Naive B cell (primary cell): ENCODE measurements around the gene TBC1D24. TPM values are rescaled to one million over a fixed set of nuclear protein-coding genes. Genes with fewer than 3 reads are reported as not detected.

Experiments used
- ATAC-seq, 2 donors: fragments of 150-1000 bp; cut with Tn5 transposase; 2 replicates each; pipeline ENCODE4 v1.10.0; 2021; ENCODE audit warnings: low read depth in 2 of 2, mild to moderate bottlenecking in 2 of 2, moderate library complexity in 2 of 2
- DNase-seq: peaks from one replicate; pipeline ENCODE4 v3.0.0; 2022
- H3K27ac Mint-ChIP-seq, 6 donors: one replicate each; pipeline ENCODE4 v1.8.0; 2020 to 2022; ENCODE audit warnings: mild to moderate bottlenecking in 6 of 6, mixed read lengths in 6 of 6, moderate library complexity in 5 of 6, inconsistent platforms in 2 of 6
- H3K27me3 Mint-ChIP-seq, 3 donors: one replicate each; pipeline ENCODE4 v1.8.0; 2021 to 2022; ENCODE audit warnings: mixed read lengths in 3 of 3, mild to moderate bottlenecking in 1 of 3
- H3K36me3 Mint-ChIP-seq, 2 donors: one replicate each; pipeline ENCODE4 v1.8.0; 2020 to 2022; ENCODE audit warnings: mixed read lengths in 2 of 2, inconsistent platforms in 1 of 2, mild to moderate bottlenecking in 1 of 2
- H3K4me1 Mint-ChIP-seq, 3 donors: one replicate each; pipeline ENCODE4 v1.8.0; 2020 to 2022; ENCODE audit warnings: mixed read lengths in 3 of 3, inconsistent platforms in 1 of 3, mild to moderate bottlenecking in 1 of 3, moderate library complexity in 1 of 3
- H3K4me3 Mint-ChIP-seq, 8 donors: one replicate each; pipeline ENCODE4 v1.8.0; 2020 to 2022; ENCODE audit warnings: mild to moderate bottlenecking in 8 of 8, mixed read lengths in 8 of 8, moderate library complexity in 8 of 8, inconsistent platforms in 2 of 8
- H3K9me3 Mint-ChIP-seq, 7 donors: one replicate each; pipeline ENCODE4 v1.8.0; 2020 to 2022; ENCODE audit warnings: mixed read lengths in 7 of 7, mild to moderate bottlenecking in 5 of 7, inconsistent platforms in 2 of 7, moderate library complexity in 1 of 7
- polyA plus RNA-seq, 6 donors: library from polyadenylated mRNA; unstranded; fragments of 300-500 nt; fragmentation: Illumina TruSeq; gene quantifications; one replicate each; pipeline ENCODE4 v1.2.3, GENCODE V29; 2021; ENCODE audit warnings: low read depth in 6 of 6

The TBC1D24 gene
- polyA plus RNA-seq, 6 donors from 2014 or later, result 0.22 to 3.3 (median 2.5) TPM

GRCh38 chr16:2517954-2518605 is 43.2 kb downstream of the TBC1D24 start:
- ATAC-seq (no peak), DNase-seq (no peak)
- Mint-ChIP-seq H3K27ac (peak overlapping the region; percentile 30 to 99 (median 85)), H3K4me3 (peak overlapping the region in 6 of 8 donors; percentile 53 to 99 (median 84)), H3K36me3 (peaks cover 0 to 9% of the 10 kb centered on the region in 2 donors), H3K4me1 (peaks cover 51 to 72% (median 66%) of the 10 kb centered on the region in 3 donors), H3K27me3 (no peaks in the 10 kb centered on the region), H3K9me3 (peaks cover 0 to 3% (median 0%) of the 10 kb centered on the region in 7 donors)

- no peaks in the 10 kb centered on the region for H3K27me3 Mint-ChIP-seq
- peak overlapping the region; percentile 66 to 99 (median 88) for H3K4me3 Mint-ChIP-seq
These were observed 44.1 kb downstream of the TBC1D24 start for GRCh38 chr16:2518823-2519710.

GRCh38 chr16:2519711-2520080 is 44.8 kb downstream of the TBC1D24 start:
- Mint-ChIP-seq H3K27me3 (no peaks in the 10 kb centered on the region), H3K9me3 (peaks cover 0 to 3% (median 0%) of the 10 kb centered on the region in 7 donors), H3K4me3 (peak overlapping the region; percentile 77 to 99 (median 88)), H3K4me1 (peaks cover 61 to 77% (median 73%) of the 10 kb centered on the region in 3 donors), H3K36me3 (peaks cover 5 to 20% of the 10 kb centered on the region in 2 donors), H3K27ac (peak overlapping the region; percentile 97 to 99 (median 99))
- ATAC-seq, result no peak
- DNase-seq, result no peak

More at GRCh38 chr16:2518823-2519710, 44.1 kb downstream of the TBC1D24 start:
- peaks cover 56 to 74% (median 69%) of the 10 kb centered on the region in 3 donors for H3K4me1 Mint-ChIP-seq
- DNase-seq (no peak), ATAC-seq (no peak)
- H3K9me3 Mint-ChIP-seq, result peaks cover 0 to 3% (median 0%) of the 10 kb centered on the region in 7 donors
- H3K27ac Mint-ChIP-seq, result peak overlapping the region; percentile 97 to 99 (median 99)
- H3K36me3 Mint-ChIP-seq, result peaks cover 0 to 13% of the 10 kb centered on the region in 2 donors

GRCh38 chr16:2520097-2520783 is 45.3 kb downstream of the TBC1D24 start, which contains the start of gene AMDHD2:
TSS of gene AMDHD2 (plus strand) at chr16:2520371. CDS start at chr16:2520459, 88 bp downstream.
- ATAC-seq (peak; percentile 60 to 64), DNase-seq (peak; percentile 85)
- H3K27me3 Mint-ChIP-seq, result no peaks in the 10 kb centered on the region
- H3K36me3 Mint-ChIP-seq, result peaks cover 7 to 20% of the 10 kb centered on the region in 2 donors
- peak within 1 kb of the TSS; percentile 99 to 100 (median 99) for H3K27ac Mint-ChIP-seq
- peak within 1 kb of the TSS; percentile 82 to 99 (median 94) for H3K4me3 Mint-ChIP-seq
- H3K4me1 Mint-ChIP-seq, result peaks cover 60 to 72% (median 69%) of the 10 kb centered on the region in 3 donors
- H3K9me3 Mint-ChIP-seq, result peaks cover 0 to 3% (median 0%) of the 10 kb centered on the region in 7 donors

GRCh38 chr16:2520784-2521531 is 46.0 kb downstream of the TBC1D24 start:
- peaks cover 7 to 20% of the 10 kb centered on the region in 2 donors for H3K36me3 Mint-ChIP-seq
- H3K9me3 Mint-ChIP-seq, result peaks cover 0 to 3% (median 0%) of the 10 kb centered on the region in 7 donors
- H3K4me1 Mint-ChIP-seq, result peaks cover 53 to 65% (median 61%) of the 10 kb centered on the region in 3 donors
- ATAC-seq, result peak; percentile 80 to 84
- H3K4me3 Mint-ChIP-seq, result peak overlapping the region; percentile 82 to 99 (median 94)
- peak overlapping the region; percentile 99 to 100 (median 99) for H3K27ac Mint-ChIP-seq
- peak; percentile 91 for DNase-seq
- no peaks in the 10 kb centered on the region for H3K27me3 Mint-ChIP-seq

- no peak for ATAC-seq
- peak overlapping the region in 2 of 8 donors; percentile 13 to 42 for H3K4me3 Mint-ChIP-seq
- peaks cover 7 to 18% of the 10 kb centered on the region in 2 donors for H3K36me3 Mint-ChIP-seq
- peaks cover 0 to 3% (median 0%) of the 10 kb centered on the region in 7 donors for H3K9me3 Mint-ChIP-seq
- H3K27ac Mint-ChIP-seq, result peak overlapping the region; percentile 44 to 99 (median 87)
- H3K4me1 Mint-ChIP-seq, result peaks cover 36 to 44% (median 39%) of the 10 kb centered on the region in 3 donors
- DNase-seq, result no peak
- H3K27me3 Mint-ChIP-seq, result no peaks in the 10 kb centered on the region
These were observed 48.9 kb downstream of the TBC1D24 start for GRCh38 chr16:2523801-2524231.

GRCh38 chr16:2524339-2524938 is 49.5 kb downstream of the TBC1D24 start:
- peaks cover 0 to 3% (median 0%) of the 10 kb centered on the region in 7 donors for H3K9me3 Mint-ChIP-seq
- H3K4me3 Mint-ChIP-seq, result peak overlapping the region in 4 of 8 donors; percentile 25 to 67 (median 44)
- H3K36me3 Mint-ChIP-seq, result peaks cover 7 to 18% of the 10 kb centered on the region in 2 donors
- no peak for DNase-seq
- no peak for ATAC-seq
- H3K4me1 Mint-ChIP-seq, result peaks cover 30 to 38% (median 36%) of the 10 kb centered on the region in 3 donors
- no peaks in the 10 kb centered on the region for H3K27me3 Mint-ChIP-seq
- peak overlapping the region; percentile 44 to 99 (median 85) for H3K27ac Mint-ChIP-seq

- DNase-seq, result no peak
- Mint-ChIP-seq H3K27ac (peak overlapping the region in 2 of 6 donors; percentile 24 to 42), H3K4me3 (peak overlapping the region in 2 of 8 donors; percentile 29 to 30), H3K4me1 (peaks cover 25 to 33% (median 31%) of the 10 kb centered on the region in 3 donors), H3K9me3 (peaks cover 0 to 2% (median 0%) of the 10 kb centered on the region in 7 donors), H3K27me3 (no peaks in the 10 kb centered on the region), H3K36me3 (peaks cover 7 to 18% of the 10 kb centered on the region in 2 donors)
- no peak for ATAC-seq
These were observed 51.2 kb downstream of the TBC1D24 start for GRCh38 chr16:2526135-2526534.

- Mint-ChIP-seq H3K36me3 (peaks cover 7 to 18% of the 10 kb centered on the region in 2 donors), H3K4me1 (peaks cover 26 to 40% (median 29%) of the 10 kb centered on the region in 3 donors), H3K27me3 (no peaks in the 10 kb centered on the region), H3K27ac (peak overlapping the region in 2 of 6 donors; percentile 66 to 79), H3K4me3 (no peak overlapping the region), H3K9me3 (no peaks in the 10 kb centered on the region)
- DNase-seq (peak; percentile 3), ATAC-seq (no peak)
These were observed 52.3 kb downstream of the TBC1D24 start for GRCh38 chr16:2527071-2527783.

- Mint-ChIP-seq H3K36me3 (peaks cover 7 to 18% of the 10 kb centered on the region in 2 donors), H3K4me3 (no peak overlapping the region)
- DNase-seq, result no peak
These were observed 52.8 kb downstream of the TBC1D24 start for GRCh38 chr16:2527784-2528100.

More at GRCh38 chr16:2527784-2528100, 52.8 kb downstream of the TBC1D24 start:
- no peak for ATAC-seq
- no peaks in the 10 kb centered on the region for H3K27me3 Mint-ChIP-seq
- H3K27ac Mint-ChIP-seq, result no peak overlapping the region
- peaks cover 30 to 45% (median 32%) of the 10 kb centered on the region in 3 donors for H3K4me1 Mint-ChIP-seq
- H3K9me3 Mint-ChIP-seq, result no peaks in the 10 kb centered on the region
